Heart left ventricle (tissue), 16 donors: ENCODE data around the gene IGF1R. TPM values are rescaled to one million over a fixed set of nuclear protein-coding genes. Genes with fewer than 3 reads are reported as not detected.

ENCODE experiments used
- ATAC-seq, 4 donors: fragments of 200-7000 bp; cut with Tn5 transposase; one replicate each; pipeline ENCODE4 v1.9.1; 2020 to 2022; ENCODE audit warnings: moderate library complexity in 4 of 4, mild to moderate bottlenecking in 3 of 4, moderate number of reproducible peaks in 1 of 4
- DNase-seq, 5 donors: peaks; one replicate each; pipeline ENCODE4 v3.0.0-alpha.2; 2020
- H3K27ac ChIP-seq, 12 donors: fragments of 200-600 bp; sonication (generic) in 4 of 12; one replicate each; pipeline versions ENCODE4 v1.5.0 to v1.8.0; 2016 to 2022; ENCODE audit warnings: mild to moderate bottlenecking in 2 of 12
- H3K27me3 ChIP-seq, 9 donors: fragments of 200-600 bp; sonication (generic) in 2 of 9; one replicate each; pipeline versions ENCODE4 v1.5.1 to v1.8.0; 2016 to 2022; ENCODE audit warnings: mild to moderate bottlenecking in 3 of 9
- H3K36me3 ChIP-seq, 9 donors: fragments of 200-600 bp; sonication (generic) in 2 of 9; one replicate each; pipeline versions ENCODE4 v1.5.0 to v1.8.0; 2018 to 2022; ENCODE audit warnings: mild to moderate bottlenecking in 2 of 9
- H3K4me1 ChIP-seq, 12 donors: fragments of 200-600 bp; sonication (generic) in 4 of 12; one replicate each; pipeline versions ENCODE4 v1.5.0 to v1.8.0; 2016 to 2022; ENCODE audit warnings: mild to moderate bottlenecking in 3 of 12
- H3K4me3 ChIP-seq, 12 donors: fragments of 200-600 bp; sonication (generic) in 4 of 12; one replicate each; pipeline versions ENCODE4 v1.5.0 to v1.8.0; 2017 to 2022; ENCODE audit warnings: mild to moderate bottlenecking in 9 of 12, moderate library complexity in 4 of 12
- H3K9me3 ChIP-seq, 12 donors: fragments of 200-600 bp; sonication (generic) in 4 of 12; one replicate each; pipeline versions ENCODE4 v1.5.0 to v1.8.0; 2016 to 2022; ENCODE audit warnings: mild to moderate bottlenecking in 1 of 12
- CTCF ChIP-seq, 12 donors: fragments of 200-600 bp; sonication (generic) in 4 of 12; IDR thresholded peaks; one replicate each; pipeline versions ENCODE4 v1.5.0 to v1.8.0; 2018 to 2022; ENCODE audit warnings: antibody characterized with exemption in 12 of 12, mild to moderate bottlenecking in 5 of 12
- POLR2A ChIP-seq, 2 donors: fragments of 450-650 bp; IDR thresholded peaks; one replicate each; pipeline ENCODE4 v1.6.1; 2017; ENCODE audit warnings: antibody characterized with exemption in 2 of 2, mild to moderate bottlenecking in 2 of 2, moderate library complexity in 2 of 2
- WGBS, 4 donors: extraction: QIAGEN DNeasy Blood & Tissue Kit in 2 of 4; methylation state at CpG; one replicate each; pipeline versions ENCODE4 v1.1.5 to v1.1.7; 2013 to 2018; 5-methylcytosine and 5-hydroxymethylcytosine counted together
- intact Hi-C, 10 donors: fragments of 100-400 bp; cut with DNase I; formaldehyde crosslinking; loops; one replicate each; pipeline versions ENCODE4 v1.11.1 to v1.14.2; 2022
- polyA plus RNA-seq, 2 donors: library from polyadenylated mRNA; stranded (reverse); fragments of 200-250 nt; gene quantifications; one replicate each; pipeline ENCODE4 v1.2.3, GENCODE V29; 2013
- total RNA-seq, 9 donors: library from RNA; depleted of rRNA in 2 of 9; stranded (reverse); fragments of >200 nt in 2 of 9; fragmentation: NEBNext Ultra II Directional in 3 of 9; extraction: Animal tissue kit (Norgen Biotek cat#: 25700) in 3 of 9; gene quantifications; one replicate each; pipeline versions ENCODE4 v1.1.0 to v1.2.4, GENCODE V29; 2016 to 2023
- donor health status: ischemic (EF 13 %, LVEDD 7.1; RV severe dilation, severe dysfunction).
- donor health status: healthy with polysubstance abuse.
- donor health status: DM: no; HTN: yes; CAD: no.
- donor health status: DM: no; HTN: no; CAD: no.
- donor health status: ischemic (EF 25% LVEDD 6.9; RV normal size, moderate dysfunction).
- donor health status: ischemic (EF 25% LVEDD 5.7; RV mildly dilated, moderate dysfunction).
- donor health status: healthy.
- donor health status: DM: yes; HTN: yes; CAD: no.
- donor health status: ischemic (EF 35%, LVEDD 5.7; RV mildly dilated, moderate dysfunction).
- donor health status: nonischemic (EF 11% LVEDD 7.7; RV severe dilation, severe dysfunction).
- donor health status: DM: yes; HTN: yes; CAD: no.
- donor health status: PGD.
- donor health status: ischemic (EF 29% LVEDD 5.4; RV normal size, mild dysfunction).
- donor health status: nonischemic (EF 23%, LVEDD 6.1; RV moderate dilation, normal function).

The IGF1R gene
- total and polyA plus RNA-seq, 11 donors, result 7.4 to 93.1 (median 40.5) TPM

- H3K4me1 ChIP-seq, result peaks cover 0 to 64% (median 32%) of the 10 kb centered on the region in 12 donors
- H3K4me3 ChIP-seq, result no peak overlapping the region
- WGBS, 4 donors, result 91 to 98% (median 96%) methylated on average over 7 of the region's 7 CpGs
- DNase-seq (no peak), ATAC-seq (no peak)
- TF ChIP-seq CTCF (IDR thresholded peaks at IDR 0.05) (no peak), POLR2A (IDR thresholded peaks at IDR 0.05) (no peak)
- H3K36me3 ChIP-seq, result no peaks in the 10 kb centered on the region
- no peaks in the 10 kb centered on the region for H3K27me3 ChIP-seq
- intact Hi-C loops, result loop anchor here in 3 of 10 donors (5.0 to 10.0 kb wide), 2 partner anchors 46 to 48 kb away; no protein-coding TSS in a partner anchor
- H3K27ac ChIP-seq, result peak overlapping the region in 6 of 12 donors; percentile 6 to 82 (median 30)
- H3K9me3 ChIP-seq, result no peaks in the 10 kb centered on the region
Observed at GRCh38 chr15:98676586-98677270, 28.4 kb downstream of the IGF1R start.

GRCh38 chr15:98677345-98678059 is 29.2 kb downstream of the IGF1R start:
- no peak for ATAC-seq
- H3K4me3 ChIP-seq, result no peak overlapping the region
- DNase-seq, result no peak
- peaks cover 0 to 65% (median 32%) of the 10 kb centered on the region in 12 donors for H3K4me1 ChIP-seq
- WGBS, 4 donors, result 80 to 84% (median 82%) methylated on average over 5 of the region's 5 CpGs
- TF ChIP-seq CTCF (IDR thresholded peaks at IDR 0.05), result no peak
- no peak for TF ChIP-seq POLR2A (IDR thresholded peaks at IDR 0.05)
- no peaks in the 10 kb centered on the region for H3K9me3 ChIP-seq
- no peaks in the 10 kb centered on the region for H3K36me3 ChIP-seq
- intact Hi-C loops, result loop anchor here in 3 of 10 donors (5.0 to 10.0 kb wide), 2 partner anchors 45 to 47 kb away; no protein-coding TSS in a partner anchor
- no peaks in the 10 kb centered on the region for H3K27me3 ChIP-seq
- H3K27ac ChIP-seq, result peak overlapping the region in 6 of 12 donors; percentile 2 to 43 (median 27)

- TF ChIP-seq CTCF (IDR thresholded peaks at IDR 0.05), result no peak
- TF ChIP-seq POLR2A (IDR thresholded peaks at IDR 0.05), result no peak
- peaks cover 5 to 66% (median 36%) of the 10 kb centered on the region in 12 donors for H3K4me1 ChIP-seq
Observed at GRCh38 chr15:98678484-98678883, 30.1 kb downstream of the IGF1R start.

GRCh38 chr15:98681061-98681460 is 32.7 kb downstream of the IGF1R start:
- DNase-seq (no peak), ATAC-seq (no peak)
- no peaks in the 10 kb centered on the region for H3K36me3 ChIP-seq
- TF ChIP-seq POLR2A (IDR thresholded peaks at IDR 0.05), result no peak
- TF ChIP-seq CTCF (IDR thresholded peaks at IDR 0.05), result no peak
- no peak overlapping the region for H3K4me3 ChIP-seq
- WGBS, 4 donors, result 90 to 95% (median 92%) methylated on average over 7 of the region's 7 CpGs
- H3K4me1 ChIP-seq, result peaks cover 5 to 66% (median 37%) of the 10 kb centered on the region in 12 donors
- no peaks in the 10 kb centered on the region for H3K9me3 ChIP-seq
- no peak overlapping the region for H3K27ac ChIP-seq
- intact Hi-C loops, result no loop called here
- H3K27me3 ChIP-seq, result no peaks in the 10 kb centered on the region

More at GRCh38 chr15:98678484-98678883, 30.1 kb downstream of the IGF1R start:
- H3K9me3 ChIP-seq, result no peaks in the 10 kb centered on the region
- no peaks in the 10 kb centered on the region for H3K36me3 ChIP-seq
- 95 to 97% (median 96%) methylated on average over 7 of the region's 7 CpGs for WGBS, 4 donors
- ATAC-seq, result no peak
- H3K27me3 ChIP-seq, result no peaks in the 10 kb centered on the region
- H3K4me3 ChIP-seq, result no peak overlapping the region
- no peak overlapping the region for H3K27ac ChIP-seq
- intact Hi-C loops, result loop anchor here in 3 of 10 donors (5.0 to 10.0 kb wide), 2 partner anchors 44 to 46 kb away; no protein-coding TSS in a partner anchor
- no peak for DNase-seq
